Astrocyte of the cerebellum (primary cell): ENCODE measurements around the gene QSOX1.

Source experiments
- DNase-seq: peaks from one replicate; pipeline ENCODE4 v3.0.0-alpha.2; 2011; ENCODE audit warnings: low read depth
- H3K4me3 ChIP-seq: 2 replicates; pipeline ENCODE4 v1.5.1; 2011; ENCODE audit warnings: mild to moderate bottlenecking, low read depth, low read length, moderate library complexity
- CTCF ChIP-seq: IDR thresholded peaks from 2 replicates; pipeline ENCODE4 v1.5.1; 2012; ENCODE audit warnings: low read length, low read depth, moderate library complexity, mild to moderate bottlenecking; ENCODE audit errors: missing control alignments
- in situ Hi-C: cut with HindIII; loops from 2 replicates; pipeline ENCODE4 v1.10.0; 2017; ENCODE audit warnings: low sequenced_read_pairs

The QSOX1 gene

GRCh38 chr1:180179162-180179957 lies 24.7 kb downstream of the QSOX1 start:
- in situ Hi-C loops = loop anchor here (25.0 kb wide), 1 partner anchor 308 kb away; no protein-coding TSS in a partner anchor
- DNase-seq = no peak
- H3K4me3 ChIP-seq = no peak overlapping the region
- no peak for TF ChIP-seq CTCF

GRCh38 chr1:180181048-180181447 lies 26.4 kb downstream of the QSOX1 start:
- in situ Hi-C loops = loop anchor here (25.0 kb wide), 1 partner anchor 306 kb away; no protein-coding TSS in a partner anchor
- no peak for DNase-seq
- no peak overlapping the region for H3K4me3 ChIP-seq
- peak; percentile 39 for TF ChIP-seq CTCF

- in situ Hi-C loops = loop anchor here (25.0 kb wide), 1 partner anchor 305 kb away; no protein-coding TSS in a partner anchor
- TF ChIP-seq CTCF = no peak
- DNase-seq = no peak
- H3K4me3 ChIP-seq = no peak overlapping the region
Measured at GRCh38 chr1:180181996-180182642, 27.4 kb downstream of the QSOX1 start.

GRCh38 chr1:180182643-180183311 lies 28.1 kb downstream of the QSOX1 start:
- TF ChIP-seq CTCF = no peak
- H3K4me3 ChIP-seq = no peak overlapping the region
- in situ Hi-C loops = loop anchor here (25.0 kb wide), 1 partner anchor 305 kb away; no protein-coding TSS in a partner anchor
- DNase-seq = no peak

GRCh38 chr1:180183426-180183825 lies 28.8 kb downstream of the QSOX1 start:
- in situ Hi-C loops = loop anchor here (25.0 kb wide), 1 partner anchor 304 kb away; no protein-coding TSS in a partner anchor
- no peak overlapping the region for H3K4me3 ChIP-seq
- no peak for TF ChIP-seq CTCF
- DNase-seq = no peak

GRCh38 chr1:180184041-180184440 lies 29.4 kb downstream of the QSOX1 start:
- no peak for DNase-seq
- TF ChIP-seq CTCF = no peak
- H3K4me3 ChIP-seq = no peak overlapping the region
- in situ Hi-C loops = loop anchor here (25.0 kb wide), 1 partner anchor 303 kb away; no protein-coding TSS in a partner anchor
